Activated CD8-positive, alpha-beta memory T cell treated with anti-CD3 and anti-CD28 coated beads, Interleukin-2, amount 10 ng/mL, durations not matched to agents 7 days and 5 days (primary cell): ENCODE measurements around the gene SLC25A21. TPM values are rescaled to one million over a fixed set of nuclear protein-coding genes. Genes with fewer than 3 reads are reported as not detected.

ENCODE experiments used
- ATAC-seq: fragments of 150-1000 bp; cut with Tn5 transposase; one replicate; pipeline ENCODE4 v1.10.0; 2021; ENCODE audit warnings: moderate library complexity
- CTCF ChIA-PET: fragments of 350-600 bp; sonication (Branson Sonifier 250); formaldehyde crosslinking; loops from one replicate; lab custom pipeline; 2021; ENCODE audit warnings: antibody characterized with exemption; lab: Charles Lee
- DNase-seq: peaks from one replicate; pipeline ENCODE4 v3.0.0-alpha.2; 2020
- H3K27ac Mint-ChIP-seq: one replicate; pipeline ENCODE4 v1.8.0; 2021; ENCODE audit warnings: mild to moderate bottlenecking, mixed read lengths
- H3K27me3 Mint-ChIP-seq: one replicate; pipeline ENCODE4 v1.8.0; 2021; ENCODE audit warnings: mixed read lengths
- H3K36me3 Mint-ChIP-seq: one replicate; pipeline ENCODE4 v1.8.0; 2021; ENCODE audit warnings: mild to moderate bottlenecking, mixed read lengths
- H3K4me1 Mint-ChIP-seq: one replicate; pipeline ENCODE4 v1.8.0; 2021; ENCODE audit warnings: mixed read lengths
- H3K4me3 Mint-ChIP-seq: one replicate; pipeline ENCODE4 v1.8.0; 2021; ENCODE audit warnings: mild to moderate bottlenecking, moderate library complexity, mixed read lengths
- H3K9me3 Mint-ChIP-seq: one replicate; pipeline ENCODE4 v1.8.0; 2022; ENCODE audit warnings: low read depth, mixed read lengths
- total RNA-seq, 2 experiments: library from RNA; stranded (reverse); gene quantifications; one replicate each; pipeline ENCODE4 v1.2.3, GENCODE V29; 2021

SLC25A21 gene
- total RNA-seq, 2 experiments from 2014 or later, result not detected

- Mint-ChIP-seq H3K4me3 (no peak overlapping the region), H3K27me3 (no peaks in the 10 kb centered on the region), H3K9me3 (no peaks in the 10 kb centered on the region), H3K36me3 (no peaks in the 10 kb centered on the region), H3K4me1 (no peaks in the 10 kb centered on the region), H3K27ac (no peak overlapping the region)
- CTCF ChIA-PET, result no interaction called here
- DNase-seq (no peak), ATAC-seq (no peak)
Observed at GRCh38 chr14:37145395-37145794, 27.0 kb downstream of the SLC25A21 start.

DNA sequence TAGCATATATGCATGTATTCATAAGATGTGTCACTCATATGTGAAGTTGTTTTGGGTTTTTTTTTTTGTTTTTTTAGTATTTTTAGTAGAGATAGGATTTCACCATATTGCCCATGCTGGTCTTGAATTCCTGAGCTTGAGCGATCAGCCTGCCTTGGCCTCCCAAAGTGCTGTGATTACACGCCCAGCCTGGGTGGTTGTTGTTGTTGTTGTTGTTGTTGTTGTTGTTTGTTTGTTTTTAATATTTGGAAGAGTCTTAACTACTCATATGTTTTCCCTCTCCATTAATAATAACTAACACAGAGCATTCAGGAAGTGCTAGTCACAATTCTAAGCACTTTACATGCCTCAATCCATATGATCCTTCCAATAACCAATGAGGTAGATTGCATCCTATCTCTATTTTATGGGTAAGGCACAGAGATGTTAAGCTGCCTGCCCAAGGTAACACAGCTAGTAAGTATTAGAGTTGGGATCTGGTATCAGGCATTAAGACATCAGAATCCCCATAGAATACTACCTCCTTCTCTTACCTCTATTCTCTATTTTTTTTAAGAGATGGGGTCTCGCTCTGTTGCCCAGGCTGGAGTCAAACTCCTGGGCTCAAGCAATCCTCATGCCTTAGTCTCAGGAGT is 27.6 kb downstream of the SLC25A21 start:
- CTCF ChIA-PET, result no interaction called here
- no peaks in the 10 kb centered on the region for H3K4me1 Mint-ChIP-seq
- no peaks in the 10 kb centered on the region for H3K36me3 Mint-ChIP-seq
- no peaks in the 10 kb centered on the region for H3K9me3 Mint-ChIP-seq
- H3K4me3 Mint-ChIP-seq, result no peak overlapping the region
- no peak overlapping the region for H3K27ac Mint-ChIP-seq
- DNase-seq (no peak), ATAC-seq (no peak)
- H3K27me3 Mint-ChIP-seq, result no peaks in the 10 kb centered on the region

DNA sequence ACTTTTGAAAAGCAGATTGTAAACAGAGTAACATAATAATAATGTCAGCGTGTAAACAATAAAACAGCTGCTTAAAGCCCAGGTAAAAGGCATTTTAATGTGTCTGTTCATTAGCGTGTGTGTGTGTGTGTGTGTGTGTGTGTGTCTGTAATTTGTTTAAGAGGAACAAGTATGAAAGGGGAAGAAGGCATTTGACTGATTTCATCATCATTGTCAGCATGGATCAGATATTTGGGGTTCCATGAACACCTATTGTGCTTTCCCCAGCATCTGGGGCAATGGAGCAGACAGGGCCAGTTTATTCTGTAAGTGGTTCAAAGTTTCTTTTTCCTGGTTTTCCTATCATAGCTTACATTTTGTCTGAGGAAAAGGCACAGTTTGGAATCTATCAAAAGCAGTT is 28.9 kb downstream of the SLC25A21 start:
- no peak for DNase-seq
- no peaks in the 10 kb centered on the region for H3K4me1 Mint-ChIP-seq
- CTCF ChIA-PET, result no interaction called here
- H3K4me3 Mint-ChIP-seq, result no peak overlapping the region
- H3K9me3 Mint-ChIP-seq, result no peaks in the 10 kb centered on the region
- H3K36me3 Mint-ChIP-seq, result no peaks in the 10 kb centered on the region
- H3K27ac Mint-ChIP-seq, result no peak overlapping the region
- H3K27me3 Mint-ChIP-seq, result no peaks in the 10 kb centered on the region
- no peak for ATAC-seq

- CTCF ChIA-PET, result no interaction called here
- no peak overlapping the region for H3K4me3 Mint-ChIP-seq
- H3K27me3 Mint-ChIP-seq, result no peaks in the 10 kb centered on the region
Observed at GRCh38 chr14:37142835-37143401, 29.5 kb downstream of the SLC25A21 start.

GRCh38 chr14:37140176-37140575 is 32.2 kb downstream of the SLC25A21 start:
- CTCF ChIA-PET, result no interaction called here
- Mint-ChIP-seq H3K36me3 (no peaks in the 10 kb centered on the region), H3K27ac (no peak overlapping the region), H3K9me3 (no peaks in the 10 kb centered on the region), H3K4me3 (no peak overlapping the region), H3K27me3 (no peaks in the 10 kb centered on the region), H3K4me1 (no peaks in the 10 kb centered on the region)
- DNase-seq (no peak), ATAC-seq (no peak)

More at GRCh38 chr14:37142835-37143401, 29.5 kb downstream of the SLC25A21 start:
- DNase-seq (no peak), ATAC-seq (no peak)
- Mint-ChIP-seq H3K27ac (no peak overlapping the region), H3K4me1 (no peaks in the 10 kb centered on the region), H3K36me3 (no peaks in the 10 kb centered on the region), H3K9me3 (no peaks in the 10 kb centered on the region)

DNA sequence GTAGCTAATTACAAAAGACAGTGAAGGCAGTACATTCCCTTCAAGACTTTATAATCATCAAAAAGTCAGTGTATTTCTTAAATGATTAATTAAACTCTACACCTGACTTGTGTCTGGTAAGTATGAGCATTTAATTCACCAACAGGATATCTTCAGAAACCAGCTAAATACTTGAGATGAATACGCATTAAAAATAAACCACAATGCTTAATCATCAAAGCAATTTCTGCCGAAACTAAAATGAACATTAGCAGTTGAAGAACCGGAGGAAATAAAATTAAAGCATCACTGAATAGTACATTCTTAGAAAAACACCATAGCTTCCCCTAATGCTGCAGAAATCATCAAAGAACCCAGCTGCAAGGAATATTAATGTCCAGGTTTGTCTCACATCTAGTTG is 32.7 kb downstream of the SLC25A21 start:
- CTCF ChIA-PET, result no interaction called here
- H3K36me3 Mint-ChIP-seq, result no peaks in the 10 kb centered on the region
- no peak overlapping the region for H3K4me3 Mint-ChIP-seq
- no peak overlapping the region for H3K27ac Mint-ChIP-seq
- H3K4me1 Mint-ChIP-seq, result no peaks in the 10 kb centered on the region
- no peak for ATAC-seq
- DNase-seq, result no peak
- no peaks in the 10 kb centered on the region for H3K9me3 Mint-ChIP-seq
- H3K27me3 Mint-ChIP-seq, result no peaks in the 10 kb centered on the region

DNA sequence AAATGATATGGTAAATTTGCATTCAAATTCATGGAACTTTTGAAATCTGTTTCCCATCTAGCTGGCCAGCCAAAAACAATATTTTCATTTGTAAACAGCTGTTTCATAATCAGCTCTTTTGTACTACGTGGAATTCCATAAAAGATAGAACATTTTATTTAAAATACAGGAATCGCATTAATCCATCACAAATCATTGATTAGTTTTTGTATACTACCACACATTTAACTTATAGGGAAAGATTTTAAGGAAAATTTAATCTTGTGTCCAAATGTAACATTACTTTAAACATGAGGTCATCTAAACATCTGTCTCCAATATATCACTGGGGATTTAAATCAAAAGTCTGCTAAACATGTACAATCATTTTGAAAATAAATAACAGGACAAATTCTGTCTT is 33.5 kb downstream of the SLC25A21 start:
- ATAC-seq (no peak), DNase-seq (no peak)
- CTCF ChIA-PET, result no interaction called here
- Mint-ChIP-seq H3K27ac (no peak overlapping the region), H3K27me3 (no peaks in the 10 kb centered on the region), H3K4me3 (no peak overlapping the region), H3K9me3 (no peaks in the 10 kb centered on the region), H3K4me1 (no peaks in the 10 kb centered on the region), H3K36me3 (no peaks in the 10 kb centered on the region)

DNA sequence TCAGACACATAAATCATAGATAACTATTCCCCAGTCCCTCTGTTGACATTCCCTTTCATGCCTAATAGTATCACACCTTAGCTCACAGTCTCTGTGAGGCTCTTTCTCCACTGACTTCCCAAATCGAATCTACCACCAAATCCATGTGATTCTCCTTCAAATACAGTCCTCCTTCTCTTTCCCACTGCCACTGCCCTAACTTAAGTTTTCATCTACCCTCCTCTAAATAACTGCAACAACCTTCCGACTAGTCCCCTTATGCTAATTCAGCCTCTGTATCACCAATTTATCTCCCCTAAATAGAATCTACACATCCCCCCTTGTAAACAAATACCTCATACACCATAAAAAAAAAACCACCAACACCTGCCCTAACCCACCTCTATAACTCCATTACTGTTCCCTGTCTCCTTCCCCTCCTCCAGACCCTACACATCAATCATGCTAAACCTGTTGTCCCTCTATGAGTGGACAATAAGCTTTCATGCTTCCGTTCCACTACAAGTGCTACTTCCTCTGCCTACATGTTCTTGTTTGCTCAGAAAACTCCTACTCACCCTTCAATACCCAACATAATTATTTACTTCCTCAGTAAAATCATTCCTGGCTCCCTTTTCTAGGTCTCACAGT is 39.0 kb downstream of the SLC25A21 start:
- H3K27me3 Mint-ChIP-seq, result no peaks in the 10 kb centered on the region
- CTCF ChIA-PET, result no interaction called here
- no peaks in the 10 kb centered on the region for H3K36me3 Mint-ChIP-seq
- H3K9me3 Mint-ChIP-seq, result peaks cover 2% of the 10 kb centered on the region
- H3K4me3 Mint-ChIP-seq, result no peak overlapping the region
- H3K4me1 Mint-ChIP-seq, result no peaks in the 10 kb centered on the region
- no peak for DNase-seq
- H3K27ac Mint-ChIP-seq, result no peak overlapping the region
- ATAC-seq, result no peak

- CTCF ChIA-PET, result no interaction called here
- ATAC-seq (no peak), DNase-seq (no peak)
- Mint-ChIP-seq H3K4me1 (no peaks in the 10 kb centered on the region), H3K27ac (no peak overlapping the region), H3K4me3 (no peak overlapping the region), H3K9me3 (peaks cover 2% of the 10 kb centered on the region), H3K27me3 (no peaks in the 10 kb centered on the region), H3K36me3 (no peaks in the 10 kb centered on the region)
Observed at GRCh38 chr14:37131205-37131604, 41.2 kb downstream of the SLC25A21 start.

- CTCF ChIA-PET, result no interaction called here
- Mint-ChIP-seq H3K4me1 (no peaks in the 10 kb centered on the region), H3K36me3 (no peaks in the 10 kb centered on the region), H3K27me3 (no peaks in the 10 kb centered on the region), H3K4me3 (no peak overlapping the region), H3K27ac (no peak overlapping the region), H3K9me3 (peaks cover 2% of the 10 kb centered on the region)
- ATAC-seq, result no peak
- no peak for DNase-seq
Observed at GRCh38 chr14:37129047-37129446, 43.4 kb downstream of the SLC25A21 start.

DNA sequence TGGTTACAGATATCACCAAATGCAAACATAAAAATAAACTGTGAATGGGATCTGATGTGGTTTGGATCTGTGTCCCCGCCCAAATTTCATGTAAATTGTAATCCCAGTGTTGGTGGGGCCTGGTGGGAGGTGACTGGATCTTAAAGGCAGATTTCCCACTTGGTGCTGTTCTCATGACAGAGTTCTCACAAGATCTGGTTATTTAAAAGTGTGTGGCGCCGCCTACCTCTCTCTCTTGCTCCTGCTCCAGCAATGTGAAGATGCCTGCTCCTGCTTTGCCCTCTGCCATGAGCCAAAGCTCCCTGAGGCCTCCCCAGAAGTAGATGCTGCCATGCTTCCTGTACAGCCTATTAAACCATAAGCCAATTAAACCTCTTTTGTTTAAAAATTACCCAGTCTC is 47.8 kb downstream of the SLC25A21 start:
- Mint-ChIP-seq H3K27me3 (no peaks in the 10 kb centered on the region), H3K27ac (no peak overlapping the region), H3K36me3 (no peaks in the 10 kb centered on the region), H3K4me1 (no peaks in the 10 kb centered on the region), H3K9me3 (peaks cover 2% of the 10 kb centered on the region), H3K4me3 (no peak overlapping the region)
- CTCF ChIA-PET, result no interaction called here
- DNase-seq (no peak), ATAC-seq (no peak)

GRCh38 chr14:37122919-37123639 is 49.3 kb downstream of the SLC25A21 start:
- H3K36me3 Mint-ChIP-seq, result no peaks in the 10 kb centered on the region
- DNase-seq, result no peak
- H3K4me3 Mint-ChIP-seq, result no peak overlapping the region
- ATAC-seq, result no peak
- CTCF ChIA-PET, result no interaction called here
- no peaks in the 10 kb centered on the region for H3K9me3 Mint-ChIP-seq
- H3K27ac Mint-ChIP-seq, result no peak overlapping the region
- H3K4me1 Mint-ChIP-seq, result no peaks in the 10 kb centered on the region
- no peaks in the 10 kb centered on the region for H3K27me3 Mint-ChIP-seq

DNA sequence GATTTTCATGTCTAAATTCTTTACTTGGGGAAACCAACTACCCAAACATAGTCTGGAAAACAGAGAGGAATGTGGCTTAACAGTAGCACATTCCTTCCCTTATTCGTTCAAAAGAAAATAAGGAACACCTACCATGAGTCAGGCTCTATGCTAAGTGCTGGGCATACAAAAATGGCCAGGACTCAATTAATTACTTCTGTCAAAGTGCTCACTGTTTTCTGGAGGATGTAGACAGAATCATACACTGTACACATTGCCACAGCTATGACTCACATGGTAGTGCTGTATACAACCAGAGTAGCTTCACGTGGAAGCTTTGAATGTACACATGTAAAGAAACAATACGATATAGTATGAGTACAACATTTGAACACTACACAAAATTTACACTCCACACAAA is 50.1 kb downstream of the SLC25A21 start:
- Mint-ChIP-seq H3K9me3 (no peaks in the 10 kb centered on the region), H3K4me1 (no peaks in the 10 kb centered on the region), H3K4me3 (no peak overlapping the region), H3K27me3 (no peaks in the 10 kb centered on the region), H3K36me3 (no peaks in the 10 kb centered on the region), H3K27ac (no peak overlapping the region)
- ATAC-seq (no peak), DNase-seq (no peak)
- CTCF ChIA-PET, result no interaction called here
